ENCODE data around the gene GSG1L.

GSG1L gene

GRCh38 chr16:27840311-27841060 is 223.0 kb downstream of the GSG1L start:
- Histone ChIP-seq H3K4me1 (ENCODE audit: insufficient read depth, low read length) (peaks cover 7% of the 10 kb centered on the region), H3K36me3 (ENCODE audit: insufficient read depth, low read length) (no peaks in the 10 kb centered on the region), H3K9ac (ENCODE audit: low read depth, low read length) (no peak overlapping the region), H3K9me3 (ENCODE audit: control insufficient read depth, insufficient read depth, low read length) (no peaks in the 10 kb centered on the region)

GRCh38 chr16:27839419-27839818 is 224.1 kb downstream of the GSG1L start:
- Histone ChIP-seq H3K9me3 (ENCODE audit: control insufficient read depth, insufficient read depth, low read length) (no peaks in the 10 kb centered on the region), H3K4me1 (ENCODE audit: insufficient read depth, low read length) (peaks cover 3% of the 10 kb centered on the region), H3K9ac (ENCODE audit: low read depth, low read length) (no peak overlapping the region), H3K36me3 (ENCODE audit: insufficient read depth, low read length) (no peaks in the 10 kb centered on the region)

GRCh38 chr16:27838536-27839175 is 224.9 kb downstream of the GSG1L start:
- Histone ChIP-seq H3K36me3 (ENCODE audit: insufficient read depth, low read length) (no peaks in the 10 kb centered on the region), H3K9ac (ENCODE audit: low read depth, low read length) (no peak overlapping the region), H3K4me1 (ENCODE audit: insufficient read depth, low read length) (no peaks in the 10 kb centered on the region), H3K9me3 (ENCODE audit: control insufficient read depth, insufficient read depth, low read length) (no peaks in the 10 kb centered on the region)

- Histone ChIP-seq H3K9ac (ENCODE audit: low read depth, low read length) (no peak overlapping the region), H3K4me1 (ENCODE audit: insufficient read depth, low read length) (no peaks in the 10 kb centered on the region), H3K36me3 (ENCODE audit: insufficient read depth, low read length) (no peaks in the 10 kb centered on the region), H3K9me3 (ENCODE audit: control insufficient read depth, insufficient read depth, low read length) (no peaks in the 10 kb centered on the region)
These were observed 233.5 kb downstream of the GSG1L start for GRCh38 chr16:27829975-27830374.

GRCh38 chr16:27828671-27829070 is 234.8 kb downstream of the GSG1L start:
- no peaks in the 10 kb centered on the region for H3K36me3 ChIP-seq (ENCODE audit: insufficient read depth, low read length)
- H3K9me3 ChIP-seq (ENCODE audit: control insufficient read depth, insufficient read depth, low read length), result no peaks in the 10 kb centered on the region
- H3K4me1 ChIP-seq (ENCODE audit: insufficient read depth, low read length), result no peaks in the 10 kb centered on the region

GRCh38 chr16:27827765-27828164 is 235.7 kb downstream of the GSG1L start:
- Histone ChIP-seq H3K9ac (ENCODE audit: low read depth, low read length) (no peak overlapping the region), H3K4me1 (ENCODE audit: insufficient read depth, low read length) (no peaks in the 10 kb centered on the region), H3K9me3 (ENCODE audit: control insufficient read depth, insufficient read depth, low read length) (no peaks in the 10 kb centered on the region), H3K36me3 (ENCODE audit: insufficient read depth, low read length) (no peaks in the 10 kb centered on the region)

More at GRCh38 chr16:27828671-27829070, 234.8 kb downstream of the GSG1L start:
- H3K9ac ChIP-seq (ENCODE audit: low read depth, low read length), result no peak overlapping the region

GRCh38 chr16:27826893-27827289 is 236.6 kb downstream of the GSG1L start:
- H3K9ac ChIP-seq (ENCODE audit: low read depth, low read length), result no peak overlapping the region
- no peaks in the 10 kb centered on the region for H3K36me3 ChIP-seq (ENCODE audit: insufficient read depth, low read length)
- no peaks in the 10 kb centered on the region for H3K4me1 ChIP-seq (ENCODE audit: insufficient read depth, low read length)
- no peaks in the 10 kb centered on the region for H3K9me3 ChIP-seq (ENCODE audit: control insufficient read depth, insufficient read depth, low read length)

- Histone ChIP-seq H3K36me3 (ENCODE audit: insufficient read depth, low read length) (no peaks in the 10 kb centered on the region), H3K4me1 (ENCODE audit: insufficient read depth, low read length) (no peaks in the 10 kb centered on the region), H3K9me3 (ENCODE audit: control insufficient read depth, insufficient read depth, low read length) (no peaks in the 10 kb centered on the region)
These were observed 237.2 kb downstream of the GSG1L start for GRCh38 chr16:27826081-27826892.

GRCh38 chr16:27824786-27825185 is 238.7 kb downstream of the GSG1L start:
- H3K4me1 ChIP-seq (ENCODE audit: insufficient read depth, low read length), result no peaks in the 10 kb centered on the region
- H3K9me3 ChIP-seq (ENCODE audit: control insufficient read depth, insufficient read depth, low read length), result no peaks in the 10 kb centered on the region
- no peaks in the 10 kb centered on the region for H3K36me3 ChIP-seq (ENCODE audit: insufficient read depth, low read length)
- no peak overlapping the region for H3K9ac ChIP-seq (ENCODE audit: low read depth, low read length)

More at GRCh38 chr16:27826081-27826892, 237.2 kb downstream of the GSG1L start:
- no peak overlapping the region for H3K9ac ChIP-seq (ENCODE audit: low read depth, low read length)

GRCh38 chr16:27824006-27824405 is 239.5 kb downstream of the GSG1L start:
- no peaks in the 10 kb centered on the region for H3K36me3 ChIP-seq (ENCODE audit: insufficient read depth, low read length)
- no peaks in the 10 kb centered on the region for H3K9me3 ChIP-seq (ENCODE audit: control insufficient read depth, insufficient read depth, low read length)
- no peak overlapping the region for H3K9ac ChIP-seq (ENCODE audit: low read depth, low read length)
- H3K4me1 ChIP-seq (ENCODE audit: insufficient read depth, low read length), result no peaks in the 10 kb centered on the region

- H3K36me3 ChIP-seq (ENCODE audit: insufficient read depth, low read length), result no peaks in the 10 kb centered on the region
- H3K9ac ChIP-seq (ENCODE audit: low read depth, low read length), result no peak overlapping the region
- H3K9me3 ChIP-seq (ENCODE audit: control insufficient read depth, insufficient read depth, low read length), result no peaks in the 10 kb centered on the region
- H3K4me1 ChIP-seq (ENCODE audit: insufficient read depth, low read length), result no peaks in the 10 kb centered on the region
These were observed 240.1 kb downstream of the GSG1L start for GRCh38 chr16:27823421-27823820.

GRCh38 chr16:27822996-27823395 is 240.5 kb downstream of the GSG1L start:
- Histone ChIP-seq H3K9ac (ENCODE audit: low read depth, low read length) (no peak overlapping the region), H3K36me3 (ENCODE audit: insufficient read depth, low read length) (no peaks in the 10 kb centered on the region), H3K9me3 (ENCODE audit: control insufficient read depth, insufficient read depth, low read length) (no peaks in the 10 kb centered on the region), H3K4me1 (ENCODE audit: insufficient read depth, low read length) (no peaks in the 10 kb centered on the region)

- Histone ChIP-seq H3K9me3 (ENCODE audit: control insufficient read depth, insufficient read depth, low read length) (no peaks in the 10 kb centered on the region), H3K4me1 (ENCODE audit: insufficient read depth, low read length) (no peaks in the 10 kb centered on the region), H3K36me3 (ENCODE audit: insufficient read depth, low read length) (no peaks in the 10 kb centered on the region), H3K9ac (ENCODE audit: low read depth, low read length) (no peak overlapping the region)
These were observed 241.0 kb downstream of the GSG1L start for GRCh38 chr16:27822529-27822928.

GRCh38 chr16:27820646-27821345 is 242.7 kb downstream of the GSG1L start:
- no peak overlapping the region for H3K9ac ChIP-seq (ENCODE audit: low read depth, low read length)
- H3K9me3 ChIP-seq (ENCODE audit: control insufficient read depth, insufficient read depth, low read length), result no peaks in the 10 kb centered on the region
- H3K4me1 ChIP-seq (ENCODE audit: insufficient read depth, low read length), result no peaks in the 10 kb centered on the region
- H3K36me3 ChIP-seq (ENCODE audit: insufficient read depth, low read length), result no peaks in the 10 kb centered on the region
